Right atrium auricular region (tissue), 2 donors: Measurements from ENCODE around the gene LACC1. TPM values are rescaled to one million over a fixed set of nuclear protein-coding genes. Genes with fewer than 3 reads are reported as not detected.

Experiments used
- DNase-seq: peaks from one replicate; pipeline ENCODE4 v3.0.0-alpha.2; 2019; ENCODE audit warnings: low spot score
- H3K27ac ChIP-seq, 2 donors: fragments of 200-600 bp; sonication (generic); 1 replicate in 1 of 2; 2 replicates in 1 of 2; pipeline ENCODE4 v1.5.1; 2016 to 2019
- H3K27me3 ChIP-seq, 2 donors: fragments of 200-600 bp; sonication (generic); one replicate each; pipeline versions ENCODE4 v1.5.1 to v1.6.0; 2017 to 2019
- H3K36me3 ChIP-seq: fragments of 200-600 bp; sonication (generic); one replicate; pipeline ENCODE4 v1.5.1; 2016
- H3K4me1 ChIP-seq, 2 donors: fragments of 200-600 bp; sonication (generic); one replicate each; pipeline versions ENCODE4 v1.5.1 to v1.6.0; 2017 to 2019
- H3K4me3 ChIP-seq, 2 donors: fragments of 200-600 bp; sonication (generic); 1 replicate in 1 of 2; 2 replicates in 1 of 2; pipeline ENCODE4 v1.5.1; 2017 to 2019; ENCODE audit warnings: mild to moderate bottlenecking in 1 of 2, moderate library complexity in 1 of 2
- H3K9me3 ChIP-seq, 2 donors: fragments of 200-600 bp; sonication (generic); one replicate each; pipeline ENCODE4 v1.5.1; 2019
- CTCF ChIP-seq, 2 donors: fragments of 200-600 bp; sonication (generic); IDR thresholded peaks; one replicate each; pipeline ENCODE4 v1.5.1; 2019; ENCODE audit warnings: antibody characterized with exemption in 2 of 2
- total RNA-seq, 2 donors: library from RNA; depleted of rRNA; stranded (reverse); fragments of >200 nt; gene quantifications; one replicate each; pipeline ENCODE4 v1.1.0, GENCODE V29; 2016

The LACC1 gene
- total RNA-seq, 2 donors from 2014 or later = 4.7 to 6.0 TPM

DNA sequence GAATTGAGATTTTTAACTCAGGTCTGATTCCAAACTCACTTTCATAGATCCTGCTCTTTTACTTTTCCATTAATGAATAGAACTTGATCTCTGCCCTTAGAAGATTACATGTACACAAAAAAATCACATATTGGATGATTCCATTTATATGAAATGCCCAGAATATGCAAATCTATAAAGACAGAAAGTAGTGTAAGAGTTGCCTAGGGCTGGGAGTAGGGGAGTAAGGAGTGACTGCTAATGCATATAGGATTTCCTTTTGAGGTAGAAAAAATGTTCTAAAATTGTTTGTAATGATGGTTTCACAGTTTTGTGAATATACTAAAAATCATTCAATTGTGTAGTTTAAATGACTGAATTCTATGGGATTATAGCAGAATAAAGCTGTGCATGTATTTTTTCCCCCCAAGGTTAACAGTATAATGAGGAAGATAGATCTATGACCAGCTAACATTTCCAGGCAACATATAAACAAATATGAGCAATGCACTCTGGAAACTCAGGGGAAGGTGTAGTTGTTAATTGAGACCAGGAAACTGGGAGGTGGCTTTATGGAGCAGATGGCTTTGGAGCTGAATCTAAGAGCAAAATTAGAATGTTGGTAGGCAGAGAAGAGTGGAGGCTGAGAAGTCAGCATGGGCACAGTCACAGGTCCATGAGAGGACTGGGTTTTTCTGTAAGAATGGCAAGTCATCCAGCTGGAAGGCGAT is 41.4 kb downstream of the LACC1 start:
- no peak overlapping the region for H3K27ac ChIP-seq
- H3K4me3 ChIP-seq = no peak overlapping the region
- no peaks in the 10 kb centered on the region for H3K4me1 ChIP-seq
- H3K9me3 ChIP-seq = no peaks in the 10 kb centered on the region
- no peak for DNase-seq
- H3K36me3 ChIP-seq = no peaks in the 10 kb centered on the region
- no peak for TF ChIP-seq CTCF (IDR thresholded peaks at IDR 0.05)
- H3K27me3 ChIP-seq = no peaks in the 10 kb centered on the region

GRCh38 chr13:43924549-43925245 is 45.0 kb downstream of the LACC1 start:
- Histone ChIP-seq H3K27ac (no peak overlapping the region), H3K27me3 (no peaks in the 10 kb centered on the region), H3K4me3 (no peak overlapping the region), H3K36me3 (no peaks in the 10 kb centered on the region), H3K4me1 (no peaks in the 10 kb centered on the region), H3K9me3 (no peaks in the 10 kb centered on the region)
- TF ChIP-seq CTCF (IDR thresholded peaks at IDR 0.05) = no peak
- DNase-seq = no peak

- no peak for DNase-seq
- TF ChIP-seq CTCF (IDR thresholded peaks at IDR 0.05) = no peak
- Histone ChIP-seq H3K27ac (no peak overlapping the region), H3K9me3 (peaks cover 0 to 9% of the 10 kb centered on the region in 2 donors), H3K27me3 (no peaks in the 10 kb centered on the region), H3K4me1 (no peaks in the 10 kb centered on the region), H3K36me3 (no peaks in the 10 kb centered on the region), H3K4me3 (no peak overlapping the region)
These were observed 50.2 kb downstream of the LACC1 start for GRCh38 chr13:43929947-43930346.

DNA sequence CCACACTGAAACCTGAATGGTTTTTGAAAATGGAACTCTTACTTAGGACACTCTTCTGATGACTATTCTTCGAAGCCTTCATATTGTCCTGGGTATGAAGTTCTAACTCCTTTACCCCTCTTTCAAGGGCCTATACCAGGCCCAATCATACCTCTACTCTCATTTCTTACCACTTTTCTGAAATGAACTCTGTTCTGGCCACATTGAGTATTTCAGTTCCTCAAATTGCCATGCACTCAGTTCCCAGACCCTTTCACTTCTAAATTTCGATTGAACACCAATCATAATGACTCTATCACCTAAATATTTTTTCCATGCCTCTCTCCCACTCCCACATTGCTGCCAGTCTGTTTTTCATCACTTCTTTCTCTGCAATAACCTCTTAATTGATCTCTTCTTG is 53.7 kb downstream of the LACC1 start:
- peaks cover 0 to 9% of the 10 kb centered on the region in 2 donors for H3K9me3 ChIP-seq
- H3K36me3 ChIP-seq = no peaks in the 10 kb centered on the region
- peaks cover 0 to 21% of the 10 kb centered on the region in 2 donors for H3K4me1 ChIP-seq
- no peaks in the 10 kb centered on the region for H3K27me3 ChIP-seq
- H3K4me3 ChIP-seq = no peak overlapping the region
- TF ChIP-seq CTCF (IDR thresholded peaks at IDR 0.05) = no peak
- H3K27ac ChIP-seq = no peak overlapping the region
- DNase-seq = no peak

- Histone ChIP-seq H3K4me3 (no peak overlapping the region), H3K4me1 (peaks cover 0 to 21% of the 10 kb centered on the region in 2 donors), H3K9me3 (peaks cover 0 to 9% of the 10 kb centered on the region in 2 donors), H3K27ac (no peak overlapping the region), H3K36me3 (no peaks in the 10 kb centered on the region), H3K27me3 (no peaks in the 10 kb centered on the region)
- DNase-seq = no peak
- no peak for TF ChIP-seq CTCF (IDR thresholded peaks at IDR 0.05)
These were observed 54.6 kb downstream of the LACC1 start for GRCh38 chr13:43934273-43934672.
